Erythroblast (primary cell): ENCODE results near the gene KLF16.

ENCODE experiments used
- GATA1 ChIP-seq: IDR thresholded peaks from 2 replicates; pipeline ENCODE4 v1.6.1; 2011; ENCODE audit warnings: low read depth, mild to moderate bottlenecking, control low read depth, low read length, moderate library complexity
- POLR2A ChIP-seq: IDR thresholded peaks from 2 replicates; pipeline ENCODE4 v1.6.1; 2011; ENCODE audit warnings: mild to moderate bottlenecking, low read length

DNA sequence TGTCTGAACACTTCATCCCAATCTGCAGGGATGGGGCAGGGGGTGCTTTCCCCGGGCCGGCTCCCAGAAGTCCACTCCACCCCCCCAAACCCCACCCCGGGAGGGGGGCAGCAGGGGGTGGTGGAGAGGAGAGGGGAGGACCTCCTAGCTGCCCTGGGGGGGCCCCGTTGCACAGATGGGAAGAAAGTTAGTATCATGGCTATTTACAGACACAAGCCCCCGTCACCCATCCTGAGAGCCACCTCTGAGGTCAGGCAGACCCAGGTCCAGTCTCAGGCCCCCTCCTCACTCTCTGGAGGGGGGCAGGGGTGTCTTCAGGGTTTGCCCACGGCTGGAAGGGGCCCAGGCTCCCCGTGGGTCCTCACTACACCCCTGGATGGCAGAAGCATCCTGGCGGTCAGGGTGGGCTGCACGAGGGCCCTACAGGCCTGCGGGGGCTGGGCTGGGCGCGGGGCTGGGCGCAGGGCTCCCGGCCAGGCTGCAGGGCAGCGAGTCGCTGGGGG lies 9.3 kb downstream of the KLF16 start:
- TF ChIP-seq POLR2A (no peak), GATA1 (no peak)
